Nephron progenitor cell (in vitro differentiated cells): ENCODE results near the gene PLEK2.

Experiments used
- DNase-seq: peaks from one replicate; pipeline ENCODE4 v3.0.0; 2021
- H3K27ac Mint-ChIP-seq: 2 replicates; pipeline ENCODE4 v1.8.0; 2021; ENCODE audit warnings: mild to moderate bottlenecking, moderate library complexity, mixed read lengths
- H3K27me3 Mint-ChIP-seq: 2 replicates; pipeline ENCODE4 v1.8.0; 2021; ENCODE audit warnings: mild to moderate bottlenecking, low read depth, mixed read lengths; ENCODE audit not compliant: poor library complexity
- H3K36me3 Mint-ChIP-seq: 2 replicates; pipeline ENCODE4 v1.8.0; 2021; ENCODE audit warnings: low read depth, mixed read lengths
- H3K4me1 Mint-ChIP-seq: 2 replicates; pipeline ENCODE4 v1.8.0; 2021; ENCODE audit warnings: mixed read lengths
- H3K4me3 Mint-ChIP-seq: 2 replicates; pipeline ENCODE4 v1.8.0; 2021; ENCODE audit warnings: mild to moderate bottlenecking, moderate library complexity, mixed read lengths
- H3K9me3 Mint-ChIP-seq: 2 replicates; pipeline ENCODE4 v1.8.0; 2021; ENCODE audit warnings: mild to moderate bottlenecking, moderate library complexity, mixed read lengths
- CTCF ChIP-seq: fragments of 200-600 bp; sonication (generic); IDR thresholded peaks from 2 replicates; pipeline ENCODE4 v1.5.0; 2021; ENCODE audit warnings: antibody characterized with exemption

Gene PLEK2

GRCh38 chr14:67421356-67422224 is 9.6 kb upstream of the PLEK2 start:
- Mint-ChIP-seq H3K4me3 (no peak overlapping the region), H3K36me3 (no peaks in the 10 kb centered on the region), H3K4me1 (peaks cover 5% of the 10 kb centered on the region), H3K27ac (no peak overlapping the region), H3K9me3 (no peaks in the 10 kb centered on the region), H3K27me3 (peaks cover 9% of the 10 kb centered on the region)
- no peak for DNase-seq
- TF ChIP-seq CTCF: no peak

GRCh38 chr14:67420102-67420739 is 8.3 kb upstream of the PLEK2 start:
- peaks cover 9% of the 10 kb centered on the region for H3K27me3 Mint-ChIP-seq
- H3K4me1 Mint-ChIP-seq: no peaks in the 10 kb centered on the region
- H3K9me3 Mint-ChIP-seq: no peaks in the 10 kb centered on the region
- no peak for TF ChIP-seq CTCF
- no peak for DNase-seq
- no peak overlapping the region for H3K4me3 Mint-ChIP-seq
- no peak overlapping the region for H3K27ac Mint-ChIP-seq
- H3K36me3 Mint-ChIP-seq: no peaks in the 10 kb centered on the region

DNA sequence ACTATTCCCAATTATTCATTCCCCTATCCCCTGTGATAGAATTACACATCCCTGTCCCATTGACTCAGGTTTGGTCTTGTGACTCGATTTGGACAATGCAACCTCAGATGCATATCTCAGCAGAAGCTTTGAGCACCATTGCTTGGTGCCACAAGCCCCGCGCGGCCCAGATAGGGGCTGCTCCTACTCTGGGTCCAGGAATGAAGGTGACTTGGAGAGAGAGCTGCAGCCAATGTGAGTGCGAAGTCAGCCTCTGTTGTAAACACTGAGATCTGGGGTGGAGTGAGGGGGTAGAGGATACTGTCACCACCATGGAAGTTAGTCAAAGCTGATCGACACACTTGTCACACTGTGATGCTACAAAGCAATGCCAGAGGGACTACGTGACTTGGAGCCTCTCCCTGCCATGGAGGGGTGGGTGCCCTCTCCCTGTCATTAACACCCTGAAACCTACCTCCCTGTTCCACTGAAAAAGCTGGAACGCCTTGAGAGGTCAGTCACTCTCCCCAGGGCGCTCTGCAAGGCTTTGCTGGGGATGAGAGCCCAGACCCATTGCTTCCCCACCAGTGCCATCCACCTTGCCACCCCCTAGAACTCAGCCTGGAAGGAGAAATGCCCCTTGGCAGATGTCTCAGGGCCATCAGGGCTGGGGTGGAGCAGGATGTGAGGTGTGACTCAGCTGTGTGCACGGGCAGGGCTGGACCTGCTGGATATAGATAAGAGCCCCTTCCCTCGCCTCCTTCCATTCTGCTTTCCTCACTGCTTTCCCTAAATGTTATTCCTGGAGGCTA is 6.6 kb upstream of the PLEK2 start:
- TF ChIP-seq CTCF: no peak
- no peak overlapping the region for H3K27ac Mint-ChIP-seq
- peaks cover 9% of the 10 kb centered on the region for H3K27me3 Mint-ChIP-seq
- no peaks in the 10 kb centered on the region for H3K36me3 Mint-ChIP-seq
- no peaks in the 10 kb centered on the region for H3K9me3 Mint-ChIP-seq
- H3K4me3 Mint-ChIP-seq: no peak overlapping the region
- H3K4me1 Mint-ChIP-seq: no peaks in the 10 kb centered on the region
- DNase-seq: no peak

GRCh38 chr14:67417633-67418032 is 5.7 kb upstream of the PLEK2 start:
- Mint-ChIP-seq H3K4me1 (no peaks in the 10 kb centered on the region), H3K9me3 (no peaks in the 10 kb centered on the region), H3K36me3 (no peaks in the 10 kb centered on the region), H3K27me3 (peaks cover 5% of the 10 kb centered on the region), H3K27ac (no peak overlapping the region), H3K4me3 (no peak overlapping the region)
- no peak for DNase-seq
- no peak for TF ChIP-seq CTCF

GRCh38 chr14:67416810-67417209 is 4.8 kb upstream of the PLEK2 start:
- Mint-ChIP-seq H3K27ac (no peak overlapping the region), H3K36me3 (no peaks in the 10 kb centered on the region), H3K9me3 (no peaks in the 10 kb centered on the region), H3K27me3 (peaks cover 5% of the 10 kb centered on the region), H3K4me1 (no peaks in the 10 kb centered on the region), H3K4me3 (no peak overlapping the region)
- no peak for DNase-seq
- no peak for TF ChIP-seq CTCF
